Activated CD8-positive, alpha-beta memory T cell treated with anti-CD3 and anti-CD28 coated beads, Interleukin-2, amount 50 U/mL, for 24 hours (primary cell): ENCODE results near the gene MTR.

Experiments
- DNase-seq: peaks from one replicate; pipeline ENCODE4 v3.0.0-alpha.2; 2020; ENCODE audit errors: extremely low read depth

MTR gene

GRCh38 chr1:236952246-236953003 is 157.3 kb downstream of the MTR start:
- DNase-seq: no peak

GRCh38 chr1:236953151-236953700 is 158.1 kb downstream of the MTR start:
- DNase-seq: no peak
